Measurements from ENCODE around the gene CSTPP1.

The CSTPP1 gene

GRCh38 chr11:47152126-47152952, 215.8 kb downstream of the CSTPP1 start:
- no peak for TF ChIP-seq PATZ1 (CRISPR knock-in tag; IDR thresholded peaks at IDR 0.05; ENCODE audit: borderline replicate concordance)
- no peak for TF ChIP-seq TSHZ2 (CRISPR knock-in tag; IDR thresholded peaks at IDR 0.05)
- TF ChIP-seq ZFP3 (CRISPR knock-in tag; IDR thresholded peaks at IDR 0.05), result no peak
- no peak for TF ChIP-seq GLIS3 (CRISPR knock-in tag; IDR thresholded peaks at IDR 0.05)
- no peak for TF ChIP-seq CREB5 (CRISPR knock-in tag; IDR thresholded peaks at IDR 0.05; ENCODE audit: low read depth)
- no peak for TF ChIP-seq ZC3H10 (CRISPR knock-in tag; IDR thresholded peaks at IDR 0.05)
- TF ChIP-seq CSDC2 (CRISPR knock-in tag; IDR thresholded peaks at IDR 0.05), result no peak
- no peak for TF ChIP-seq POU6F1 (CRISPR knock-in tag; IDR thresholded peaks at IDR 0.05; ENCODE audit: borderline replicate concordance, low read depth)
- TF ChIP-seq ISL1 (CRISPR knock-in tag; IDR thresholded peaks at IDR 0.05), result no peak
- TF ChIP-seq ZFP30 (CRISPR knock-in tag; IDR thresholded peaks at IDR 0.05), result no peak
- TF ChIP-seq ZNF8 (CRISPR knock-in tag; IDR thresholded peaks at IDR 0.05), result no peak
- ATAC-seq, result peak; percentile 3; the same call in 1 of the 3 replicates

- ATAC-seq, result peak; percentile 88
- TF ChIP-seq CSRNP3 (CRISPR knock-in tag; IDR thresholded peaks at IDR 0.05) (no peak), ZNF8 (CRISPR knock-in tag; IDR thresholded peaks at IDR 0.05) (no peak), ZFP30 (CRISPR knock-in tag; IDR thresholded peaks at IDR 0.05) (no peak), TSHZ2 (CRISPR knock-in tag; IDR thresholded peaks at IDR 0.05) (no peak), SNAI2 (CRISPR knock-in tag; IDR thresholded peaks at IDR 0.05) (no peak), ISL1 (CRISPR knock-in tag; IDR thresholded peaks at IDR 0.05) (no peak), TOX (CRISPR knock-in tag; IDR thresholded peaks at IDR 0.05; ENCODE audit: borderline replicate concordance) (no peak), PATZ1 (CRISPR knock-in tag; IDR thresholded peaks at IDR 0.05; ENCODE audit: borderline replicate concordance) (no peak), CSDC2 (CRISPR knock-in tag; IDR thresholded peaks at IDR 0.05) (no peak), TCF4 (CRISPR knock-in tag; IDR thresholded peaks at IDR 0.05; ENCODE audit: borderline replicate concordance) (no peak), CREB5 (CRISPR knock-in tag; IDR thresholded peaks at IDR 0.05; ENCODE audit: low read depth) (no peak), BACH2 (CRISPR knock-in tag; IDR thresholded peaks at IDR 0.05; ENCODE audit: borderline replicate concordance) (no peak), ARNTL (CRISPR knock-in tag; IDR thresholded peaks at IDR 0.05; ENCODE audit: borderline replicate concordance, low read depth) (no peak), ZNF565 (CRISPR knock-in tag; conservative IDR thresholded peaks at IDR 0.05; ENCODE audit: low read depth) (no peak)
These were observed 216.7 kb downstream of the CSTPP1 start for GRCh38 chr11:47152953-47153950.
